ENCODE results near the gene LDLRAD3.

GRCh38 chr11:35978891-35979290 lies 35.0 kb downstream of the LDLRAD3 start:
- TF ChIP-seq, protein P1, sequence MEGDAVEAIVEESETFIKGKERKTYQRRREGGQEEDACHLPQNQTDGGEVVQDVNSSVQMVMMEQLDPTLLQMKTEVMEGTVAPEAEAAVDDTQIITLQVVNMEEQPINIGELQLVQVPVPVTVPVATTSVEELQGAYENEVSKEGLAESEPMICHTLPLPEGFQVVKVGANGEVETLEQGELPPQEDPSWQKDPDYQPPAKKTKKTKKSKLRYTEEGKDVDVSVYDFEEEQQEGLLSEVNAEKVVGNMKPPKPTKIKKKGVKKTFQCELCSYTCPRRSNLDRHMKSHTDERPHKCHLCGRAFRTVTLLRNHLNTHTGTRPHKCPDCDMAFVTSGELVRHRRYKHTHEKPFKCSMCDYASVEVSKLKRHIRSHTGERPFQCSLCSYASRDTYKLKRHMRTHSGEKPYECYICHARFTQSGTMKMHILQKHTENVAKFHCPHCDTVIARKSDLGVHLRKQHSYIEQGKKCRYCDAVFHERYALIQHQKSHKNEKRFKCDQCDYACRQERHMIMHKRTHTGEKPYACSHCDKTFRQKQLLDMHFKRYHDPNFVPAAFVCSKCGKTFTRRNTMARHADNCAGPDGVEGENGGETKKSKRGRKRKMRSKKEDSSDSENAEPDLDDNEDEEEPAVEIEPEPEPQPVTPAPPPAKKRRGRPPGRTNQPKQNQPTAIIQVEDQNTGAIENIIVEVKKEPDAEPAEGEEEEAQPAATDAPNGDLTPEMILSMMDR (IDR thresholded peaks at IDR 0.05), result no peak
- TF ChIP-seq GABPA (IDR thresholded peaks at IDR 0.05; ENCODE audit: low read depth), result no peak
- TF ChIP-seq FOSL2 (IDR thresholded peaks at IDR 0.05; ENCODE audit: borderline replicate concordance, low read depth), result no peak
- TF ChIP-seq EP300 (IDR thresholded peaks at IDR 0.05; ENCODE audit: borderline replicate concordance in 1 of 2, low read depth in 1 of 2, low read length in 1 of 2), result no peak
- no peak for TF ChIP-seq TEAD4 (IDR thresholded peaks at IDR 0.05; ENCODE audit: borderline replicate concordance, insufficient read depth)
- no peak for TF ChIP-seq RAD21 (IDR thresholded peaks at IDR 0.05; ENCODE audit: low read length)

Measured in SK-N-SH (cell line).